Epithelial cell of proximal tubule (primary cell): ENCODE data around the gene SHISAL1. TPM values are rescaled to one million over a fixed set of nuclear protein-coding genes. Genes with fewer than 3 reads are reported as not detected.

Experiments used
- DNase-seq: peaks from one replicate; pipeline ENCODE4 v3.0.0-alpha.2; 2011; ENCODE audit warnings: low read depth
- H3K4me3 ChIP-seq: 2 replicates; pipeline ENCODE4 v1.5.1; 2011; ENCODE audit warnings: low read depth, mild to moderate bottlenecking, low read length
- total RNA-seq: library from RNA; depleted of rRNA; stranded (reverse); fragments of >200 nt; gene quantifications from 2 replicates; pipeline ENCODE4 v1.2.3, GENCODE V29; 2015
- TF ChIP-seq, protein P1 (sequence below): conservative IDR thresholded peaks from 2 replicates; pipeline ENCODE4 v1.5.1; 2012; ENCODE audit warnings: low read depth, mild to moderate bottlenecking, low read length

Gene SHISAL1
- total RNA-seq, 1 donor from 2014 or later = not detected

DNA sequence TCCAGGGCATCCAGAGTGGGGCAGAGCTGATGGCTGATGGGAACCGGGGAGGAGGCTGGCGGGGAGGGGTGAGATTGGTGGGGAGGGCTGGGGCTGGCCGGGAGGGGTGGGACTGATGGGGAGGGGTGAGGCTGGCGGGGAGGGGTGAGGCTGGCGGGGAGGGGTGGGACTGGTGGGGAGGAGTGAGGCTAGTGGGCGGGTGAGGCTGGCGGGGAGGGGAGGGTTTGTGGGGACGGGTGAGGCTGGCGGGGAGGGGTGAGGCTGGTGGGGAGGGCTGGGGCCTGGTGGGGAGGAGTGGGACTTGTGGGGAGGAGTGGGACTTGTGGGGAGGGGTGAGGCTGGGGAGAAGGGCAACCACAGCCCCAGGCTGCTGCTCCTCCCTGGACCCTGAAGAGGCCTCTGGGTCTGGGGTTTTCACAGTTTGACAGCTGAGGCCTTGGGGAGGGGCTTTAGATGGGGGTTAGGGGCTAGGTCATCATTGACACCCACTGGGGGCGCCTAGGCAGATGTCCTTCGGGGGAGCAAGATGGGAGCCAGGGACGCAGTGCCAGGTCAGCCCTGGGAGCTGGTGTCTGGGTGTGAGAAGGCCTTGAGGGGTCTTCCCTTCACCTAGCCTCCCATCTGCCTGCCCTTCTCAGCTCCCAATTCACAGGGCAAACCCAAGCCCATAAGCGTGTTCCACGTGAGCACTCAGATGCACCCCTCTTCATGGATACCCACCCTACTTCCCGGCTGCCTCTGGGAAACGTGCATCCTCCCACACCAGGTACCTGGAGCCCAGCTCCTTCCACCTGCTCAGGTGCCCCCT, 105.4 kb downstream of the SHISAL1 start:
- no peak for DNase-seq
- H3K4me3 ChIP-seq = no peak overlapping the region
- TF ChIP-seq, protein P1, sequence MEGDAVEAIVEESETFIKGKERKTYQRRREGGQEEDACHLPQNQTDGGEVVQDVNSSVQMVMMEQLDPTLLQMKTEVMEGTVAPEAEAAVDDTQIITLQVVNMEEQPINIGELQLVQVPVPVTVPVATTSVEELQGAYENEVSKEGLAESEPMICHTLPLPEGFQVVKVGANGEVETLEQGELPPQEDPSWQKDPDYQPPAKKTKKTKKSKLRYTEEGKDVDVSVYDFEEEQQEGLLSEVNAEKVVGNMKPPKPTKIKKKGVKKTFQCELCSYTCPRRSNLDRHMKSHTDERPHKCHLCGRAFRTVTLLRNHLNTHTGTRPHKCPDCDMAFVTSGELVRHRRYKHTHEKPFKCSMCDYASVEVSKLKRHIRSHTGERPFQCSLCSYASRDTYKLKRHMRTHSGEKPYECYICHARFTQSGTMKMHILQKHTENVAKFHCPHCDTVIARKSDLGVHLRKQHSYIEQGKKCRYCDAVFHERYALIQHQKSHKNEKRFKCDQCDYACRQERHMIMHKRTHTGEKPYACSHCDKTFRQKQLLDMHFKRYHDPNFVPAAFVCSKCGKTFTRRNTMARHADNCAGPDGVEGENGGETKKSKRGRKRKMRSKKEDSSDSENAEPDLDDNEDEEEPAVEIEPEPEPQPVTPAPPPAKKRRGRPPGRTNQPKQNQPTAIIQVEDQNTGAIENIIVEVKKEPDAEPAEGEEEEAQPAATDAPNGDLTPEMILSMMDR = no peak

DNA sequence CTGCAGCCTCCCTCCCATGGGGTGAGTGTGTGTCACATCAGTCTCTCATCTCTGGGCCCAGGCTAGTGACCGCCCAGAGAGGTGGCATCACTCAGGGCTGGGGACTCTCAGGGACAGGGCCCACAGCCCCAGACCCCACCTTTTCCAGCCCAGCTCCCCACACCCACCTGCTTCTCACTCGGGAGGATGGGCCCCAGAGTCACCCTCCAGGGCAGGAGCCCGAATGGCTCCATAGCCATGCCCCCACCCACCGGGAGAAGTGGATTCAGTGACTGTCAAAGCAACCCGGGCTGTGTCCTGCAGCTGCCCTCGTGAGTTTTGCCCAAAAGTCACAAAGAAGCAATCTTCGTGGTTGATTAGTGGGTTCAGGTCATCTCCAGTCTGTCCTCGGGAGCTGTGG, 106.1 kb downstream of the SHISAL1 start:
- no peak for DNase-seq
- TF ChIP-seq, protein P1 = no peak
- H3K4me3 ChIP-seq = no peak overlapping the region

DNA sequence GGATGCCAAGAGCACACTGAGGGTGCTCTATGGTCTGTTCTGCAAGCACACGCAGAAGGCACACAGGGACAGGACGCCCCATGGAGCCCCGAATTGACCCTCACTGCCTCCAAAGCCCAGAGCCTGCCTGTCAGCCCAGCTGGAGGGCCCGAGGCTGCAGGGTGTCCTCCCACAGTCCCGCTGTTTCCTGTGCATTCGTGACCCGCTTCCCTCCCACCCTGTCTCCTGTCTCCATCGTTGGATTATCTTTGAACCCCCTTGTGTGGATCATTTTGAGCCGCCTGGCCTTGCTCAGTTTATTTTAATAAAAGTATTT, 106.5 kb downstream of the SHISAL1 start:
- DNase-seq = no peak
- H3K4me3 ChIP-seq = no peak overlapping the region
- TF ChIP-seq, protein P1 = no peak

DNA sequence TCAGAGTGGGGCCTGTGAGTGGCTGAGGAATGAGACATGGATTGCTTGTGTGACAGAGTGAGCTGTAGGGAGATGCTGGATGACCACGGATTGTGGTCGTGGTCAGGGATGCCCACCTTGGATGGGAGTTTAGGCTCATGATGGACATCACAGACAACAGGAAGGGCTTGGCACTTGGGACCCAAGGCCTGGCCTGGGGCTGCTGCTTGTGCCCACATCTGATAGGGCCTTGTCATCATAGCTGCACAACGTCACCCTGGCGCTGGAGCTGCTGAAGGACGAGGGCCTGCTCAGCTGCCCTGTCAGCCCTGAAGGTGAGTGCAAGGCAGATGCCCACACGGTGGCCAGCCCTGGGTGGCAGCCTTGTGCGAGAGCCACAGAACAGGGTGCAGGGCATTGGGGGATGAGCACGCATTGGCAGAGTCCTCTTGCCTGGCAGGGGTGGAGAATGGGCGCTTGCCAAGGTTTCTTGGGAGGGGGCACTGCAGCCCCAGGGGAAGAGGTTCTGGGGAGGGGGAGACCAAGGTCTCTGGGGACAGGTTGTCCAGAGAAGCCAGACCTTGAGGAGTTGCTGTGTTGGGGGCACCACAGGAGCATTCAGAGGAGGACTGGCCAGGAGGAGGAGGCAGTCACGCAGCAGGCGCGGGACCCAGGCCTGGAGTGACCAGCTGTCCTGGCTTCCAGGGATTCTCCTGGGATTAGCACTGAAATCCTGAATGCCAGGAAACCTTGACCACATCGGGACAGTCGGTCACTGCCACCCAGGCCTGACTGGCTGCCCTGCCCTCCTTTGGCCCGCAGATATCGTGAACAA, 107.0 kb downstream of the SHISAL1 start:
- H3K4me3 ChIP-seq = no peak overlapping the region
- no peak for DNase-seq
- TF ChIP-seq, protein P1 = no peak

DNA sequence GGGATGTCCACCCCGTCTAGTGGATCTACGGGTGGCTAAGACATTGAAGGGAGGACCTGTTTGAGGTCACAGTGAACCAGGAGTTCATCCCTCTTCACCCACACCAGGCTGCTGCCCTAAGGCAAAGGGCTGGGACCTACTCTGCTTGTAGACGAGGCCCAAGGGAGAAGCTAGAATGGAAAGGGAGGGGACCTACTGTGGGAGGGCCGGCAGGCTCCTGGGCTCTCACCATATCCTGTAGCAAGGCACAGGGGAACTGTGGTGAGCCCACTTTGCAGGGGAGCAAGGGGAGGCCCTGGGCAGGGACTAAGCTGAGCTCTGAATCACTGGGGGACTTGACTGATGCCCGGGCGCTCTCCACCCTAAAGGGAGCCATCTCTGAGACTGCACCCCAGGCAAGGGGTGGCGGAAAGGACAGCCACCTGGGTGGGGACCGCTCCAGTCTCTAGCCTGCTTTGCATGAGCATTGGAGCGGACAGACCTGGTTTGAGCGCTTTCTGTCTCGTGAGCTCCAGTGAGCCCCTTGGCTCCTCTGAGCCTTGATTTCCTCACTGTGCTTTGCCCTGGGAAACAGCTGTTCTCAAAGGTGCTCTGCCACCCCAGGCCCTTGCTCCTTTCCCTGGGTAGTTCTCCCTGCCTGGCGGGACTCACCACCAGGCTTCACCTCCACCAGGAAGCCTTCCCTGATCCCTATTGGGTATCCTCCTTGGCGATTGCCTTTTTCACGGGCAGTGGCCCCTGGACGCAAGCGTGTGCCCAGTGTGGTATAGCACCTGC, 107.8 kb downstream of the SHISAL1 start:
- no peak overlapping the region for H3K4me3 ChIP-seq
- DNase-seq = no peak
- TF ChIP-seq, protein P1 = no peak

DNA sequence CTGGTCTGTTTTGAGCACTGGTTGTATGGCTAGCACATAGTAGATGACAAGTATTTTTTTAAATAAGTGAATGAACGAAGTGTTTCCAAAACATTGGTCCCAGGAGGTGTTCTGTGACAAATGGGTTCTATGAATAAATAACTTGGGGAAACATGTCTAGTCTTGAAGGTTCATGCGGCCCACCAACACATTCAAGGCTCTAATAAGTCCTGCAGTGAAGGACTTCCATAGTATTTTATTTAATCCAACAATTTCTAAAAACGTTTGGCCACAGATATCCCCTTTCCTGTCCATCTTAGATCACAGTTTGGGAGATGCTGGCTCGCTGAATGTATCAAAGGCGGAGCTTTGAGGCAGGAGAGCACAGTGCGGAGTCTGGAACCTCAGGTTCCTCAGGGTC, 109.5 kb downstream of the SHISAL1 start:
- TF ChIP-seq, protein P1 = no peak
- no peak overlapping the region for H3K4me3 ChIP-seq
- DNase-seq = no peak
